Measurements from ENCODE around the gene DIS3L2.

GRCh38 chr2:232246245-232246644 is 284.7 kb downstream of the DIS3L2 start:
- no peak for TF ChIP-seq POLR2AphosphoS5 (IDR thresholded peaks at IDR 0.05; ENCODE audit: borderline replicate concordance, low read depth, low read length)
- no peak for TF ChIP-seq EZH2 (IDR thresholded peaks at IDR 0.05)
